IMR-90 (cell line): Measurements from ENCODE around the gene TENT4B. TPM values are rescaled to one million over a fixed set of nuclear protein-coding genes. Genes with fewer than 3 reads are reported as not detected.
A peak's percentile ranks its signal among the peaks of the same experiment; 100 is the strongest.

Experiments used
- ATAC-seq: fragments of 200-7000 bp; cut with Tn5 transposase; 2 replicates; pipeline ENCODE4 v1.9.1; 2020; ENCODE audit warnings: low read depth, mild to moderate bottlenecking, moderate library complexity
- BruUV-seq: library from RNA; stranded (reverse); fragments of 400-500 nt; replicated peaks from 2 replicates; lab custom pipeline; 2021; lab: Mats Ljungman, UMichigan
- CTCF ChIA-PET: fragments of 300-600 bp; formaldehyde crosslinking; extraction: SDS; loops from one replicate; lab custom pipeline; 2021; ENCODE audit warnings: antibody characterized with exemption; lab: Yijun Ruan, JAX
- POLR2A ChIA-PET: fragments of 300-600 bp; sonication (Branson Sonifier 250); formaldehyde crosslinking; loops from one replicate; lab custom pipeline; 2022; ENCODE audit warnings: antibody characterized with exemption; ENCODE audit not compliant: unreplicated experiment; lab: Charles Lee
- DNase-seq: peaks from one replicate; pipeline ENCODE4 v3.0.0; 2013
- H2AFZ ChIP-seq: replicated peaks from 2 replicates; pipeline ENCODE3; 2013; ENCODE audit warnings: low read length, mild to moderate bottlenecking; ENCODE audit not compliant: poor library complexity
- H2AK5ac ChIP-seq: 2 replicates; pipeline ENCODE4 v1.6.1; 2013; ENCODE audit warnings: low read depth, low read length, inconsistent platforms
- H2AK9ac ChIP-seq: replicated peaks from 2 replicates; pipeline ENCODE3; 2013; ENCODE audit warnings: mild to moderate bottlenecking, low read depth, low read length, moderate library complexity; ENCODE audit not compliant: poor library complexity
- H2BK120ac ChIP-seq: 2 replicates; pipeline ENCODE4 v1.6.1; 2013; ENCODE audit warnings: low read depth, low read length, inconsistent platforms
- H2BK15ac ChIP-seq: 3 replicates; pipeline ENCODE4 v1.6.1; 2013; ENCODE audit warnings: low read depth, low read length, inconsistent platforms
- H2BK20ac ChIP-seq: 2 replicates; pipeline ENCODE4 v1.6.1; 2013; ENCODE audit warnings: low read depth, mild to moderate bottlenecking, inconsistent platforms, low read length, moderate library complexity
- H2BK5ac ChIP-seq: 2 replicates; pipeline ENCODE4 v1.6.1; 2013; ENCODE audit warnings: mild to moderate bottlenecking, low read depth, low read length, inconsistent platforms; ENCODE audit not compliant: poor library complexity, severe bottlenecking
- H3K14ac ChIP-seq: replicated peaks from 2 replicates; pipeline ENCODE4 v1.6.1; 2013; ENCODE audit warnings: low read depth, low read length, inconsistent platforms
- H3K18ac ChIP-seq: 2 replicates; pipeline ENCODE4 v1.6.1; 2013; ENCODE audit warnings: low read depth, low read length, control low read depth
- H3K23ac ChIP-seq: 2 replicates; pipeline ENCODE4 v1.6.1; 2013; ENCODE audit warnings: low read depth, low read length, inconsistent platforms
- H3K27ac ChIP-seq: 2 replicates; pipeline ENCODE4 v1.5.1; 2013; ENCODE audit warnings: mild to moderate bottlenecking, control low read depth, low read length; ENCODE audit not compliant: insufficient read depth
- H3K27me3 ChIP-seq: 2 replicates; pipeline ENCODE4 v1.6.1; 2013; ENCODE audit warnings: low read length; ENCODE audit not compliant: control insufficient read depth, insufficient read depth
- H3K36me3 ChIP-seq: 2 replicates; pipeline ENCODE4 v1.6.1; 2013; ENCODE audit warnings: low read length, mixed read lengths; ENCODE audit not compliant: control insufficient read depth, insufficient read depth
- H3K4ac ChIP-seq: 2 replicates; pipeline ENCODE4 v1.6.1; 2013; ENCODE audit warnings: low read depth, low read length, inconsistent platforms
- H3K4me1 ChIP-seq: 2 replicates; pipeline ENCODE4 v1.6.1; 2013; ENCODE audit warnings: low read length, mixed read lengths; ENCODE audit not compliant: control insufficient read depth, insufficient read depth
- H3K4me2 ChIP-seq: 2 replicates; pipeline ENCODE4 v1.6.1; 2013; ENCODE audit warnings: low read depth, mild to moderate bottlenecking, control low read depth, low read length, moderate library complexity
- H3K4me3 ChIP-seq: 2 replicates; pipeline ENCODE4 v1.5.1; 2013; ENCODE audit warnings: low read depth, mild to moderate bottlenecking, control low read depth, low read length, moderate library complexity; ENCODE audit not compliant: insufficient read depth
- H3K56ac ChIP-seq: 2 replicates; pipeline ENCODE4 v1.6.1; 2013; ENCODE audit warnings: low read length, inconsistent platforms; ENCODE audit not compliant: insufficient read depth; ENCODE audit errors: extremely low read depth
- H3K79me1 ChIP-seq, 2 experiments: 2 replicates each; pipeline ENCODE4 v1.6.1; 2013; ENCODE audit warnings: low read length in 2 of 2, inconsistent platforms in 1 of 2, low read depth in 1 of 2
- H3K9ac ChIP-seq: 2 replicates; pipeline ENCODE4 v1.6.1; 2013; ENCODE audit warnings: low read depth, low read length, control low read depth
- H3K9me1 ChIP-seq: 2 replicates; pipeline ENCODE4 v1.6.1; 2013; ENCODE audit warnings: low read length, inconsistent platforms; ENCODE audit not compliant: insufficient read depth
- H3K9me3 ChIP-seq: 2 replicates; pipeline ENCODE4 v1.6.1; 2013; ENCODE audit warnings: low read length; ENCODE audit not compliant: control insufficient read depth, insufficient read depth
- H4K20me1 ChIP-seq: 2 replicates; pipeline ENCODE4 v1.6.1; 2013; ENCODE audit warnings: low read length, inconsistent platforms; ENCODE audit not compliant: insufficient read depth
- H4K5ac ChIP-seq: 2 replicates; pipeline ENCODE4 v1.6.1; 2013; ENCODE audit warnings: mild to moderate bottlenecking, low read depth, low read length, control low read depth
- H4K8ac ChIP-seq, 2 experiments: 2 replicates each; pipeline ENCODE4 v1.6.1; 2013; ENCODE audit warnings: low read depth in 2 of 2, low read length in 2 of 2, control low read depth in 1 of 2, inconsistent platforms in 1 of 2
- H4K91ac ChIP-seq: 2 replicates; pipeline ENCODE4 v1.6.1; 2013; ENCODE audit warnings: low read depth, low read length, inconsistent platforms; ENCODE audit not compliant: insufficient read depth
- CEBPB ChIP-seq: IDR thresholded peaks from 2 replicates; pipeline ENCODE4 v1.6.1; 2012; ENCODE audit warnings: low read depth, low read length, improper control_type of control experiment
- MAZ ChIP-seq: IDR thresholded peaks from 2 replicates; pipeline ENCODE4 v1.6.1; 2012; ENCODE audit warnings: low read depth, mild to moderate bottlenecking, low read length, improper control_type of control experiment, moderate library complexity, borderline replicate concordance
- NFE2L2 ChIP-seq: fragments of 150-350 bp; IDR thresholded peaks from 2 replicates; pipeline ENCODE4 v1.6.1; 2016; ENCODE audit warnings: low read depth, mild to moderate bottlenecking, low read length
- POLR2A ChIP-seq: IDR thresholded peaks from 2 replicates; pipeline ENCODE4 v1.6.1; 2012; ENCODE audit warnings: mild to moderate bottlenecking, low read depth, low read length
- RAD21 ChIP-seq: IDR thresholded peaks from 2 replicates; pipeline ENCODE4 v1.6.1; 2012; ENCODE audit warnings: low read length, improper control_type of control experiment
- RCOR1 ChIP-seq: IDR thresholded peaks from 2 replicates; pipeline ENCODE4 v1.6.1; 2012; ENCODE audit warnings: mild to moderate bottlenecking, low read length, improper control_type of control experiment; ENCODE audit not compliant: insufficient replicate concordance
- SMC3 ChIP-seq: fragments of 150-350 bp; IDR thresholded peaks from 2 replicates; pipeline ENCODE4 v1.6.1; 2016; ENCODE audit warnings: low read depth, mild to moderate bottlenecking, antibody characterized with exemption, low read length, moderate library complexity
- WGBS, 2 experiments: methylation state at CpG; one replicate each; pipeline versions ENCODE4 v1.1.5 to v1.1.7; 2013; ENCODE audit warnings: missing lambda C conversion rate in 2 of 2; ENCODE audit not compliant: insufficient read length in 1 of 2; ENCODE audit errors: extremely low coverage in 2 of 2; 5-methylcytosine and 5-hydroxymethylcytosine counted together
- dilution Hi-C: fragments of 300-500 bp; cut with HindIII; formaldehyde crosslinking; loops from one replicate; pipeline ENCODE4 v1.14.3; 2018; ENCODE audit warnings: low sequenced_read_pairs; ENCODE audit not compliant: unreplicated experiment
- in situ Hi-C: fragments of 300-500 bp; cut with MboI; formaldehyde crosslinking; loops from 3 replicates; pipeline ENCODE4 v1.14.3; 2019; ENCODE audit warnings: low sequenced_read_pairs, inconsistent platforms, mixed read lengths
- intact Hi-C: fragments of 100-400 bp; cut with micrococcal nuclease; formaldehyde crosslinking; loops from 2 replicates; pipeline ENCODE4 v1.10.0; 2022
- polyA plus RNA-seq, 3 experiments: library from polyadenylated mRNA; depleted of rRNA; stranded (reverse); fragments of >200 nt; gene quantifications; 2 replicates each; pipeline ENCODE4 v1.2.3, GENCODE V29; 2012; ENCODE audit warnings: low replicate concordance in 1 of 3
- total RNA-seq: library from RNA; depleted of rRNA; stranded (reverse); fragments of >200 nt; gene quantifications from 2 replicates; pipeline ENCODE4 v1.2.3, GENCODE V29; 2012
- TF ChIP-seq, protein P1 (sequence below): fragments of 150-350 bp; IDR thresholded peaks from 2 replicates; pipeline ENCODE4 v1.6.1; 2017; ENCODE audit warnings: mild to moderate bottlenecking, antibody characterized with exemption, low read length, low read depth

Gene TENT4B
- total and polyA plus RNA-seq, 2 of the 4 experiments (the other 2 are of a cell fraction) = 4.1 to 7.0 TPM

DNA sequence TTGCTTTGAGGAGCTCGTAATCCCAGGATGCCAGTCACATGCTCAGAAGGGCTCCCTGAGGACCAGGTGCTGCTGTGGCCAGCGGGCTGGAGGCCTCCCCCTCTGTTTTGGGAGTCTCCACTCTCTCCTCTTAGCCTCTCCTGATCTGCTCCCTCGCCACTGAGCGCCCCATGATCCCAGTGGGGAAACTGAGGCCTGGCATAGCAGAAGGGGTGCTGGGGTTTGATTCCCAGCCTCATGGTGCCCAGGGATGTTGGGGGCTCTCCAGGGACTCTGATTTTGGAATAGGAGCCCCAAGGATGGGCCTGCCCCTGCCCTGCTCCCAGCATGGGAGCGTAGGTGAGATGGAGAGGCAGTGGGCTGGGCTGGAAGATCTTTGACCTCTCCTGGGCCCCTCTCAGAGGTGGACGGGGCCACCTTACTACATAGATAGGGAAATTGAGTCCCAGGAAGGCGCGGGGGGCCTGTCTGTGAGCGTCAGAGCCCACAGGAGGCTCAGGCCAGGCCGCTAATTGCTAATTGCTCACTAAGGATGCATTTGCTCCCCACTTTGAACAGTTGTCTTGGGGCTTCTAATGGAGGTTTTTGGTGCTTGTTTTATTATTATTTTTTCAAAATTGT lies 112.7 kb downstream of the TENT4B start:
- H4K91ac ChIP-seq = peak overlapping the region; percentile 75
- CTCF ChIA-PET = no interaction called here
- POLR2A ChIA-PET = interaction anchor here (0.6 kb wide), 1 partner anchor 11 kb away, joined by 3 read pairs; no protein-coding TSS in a partner anchor
- H3K14ac ChIP-seq = peak overlapping the region; percentile 88; the same call in 1 of the 2 replicates
- WGBS, 2 experiments = no CpG with 5 or more reads among the region's 10 CpGs
- H3K23ac ChIP-seq = no peak overlapping the region; the same call in 1 of the 2 replicates
- H2BK20ac ChIP-seq = peak overlapping the region; percentile 74
- in situ Hi-C loops = no loop called here
- H3K27me3 ChIP-seq = peaks cover 4% of the 10 kb centered on the region
- peak overlapping the region; percentile 81 for H2BK120ac ChIP-seq
- peak overlapping the region; percentile 87 for H2AFZ ChIP-seq
- no peaks in the 10 kb centered on the region for H4K20me1 ChIP-seq
- H3K36me3 ChIP-seq = peaks cover under 1% of the 10 kb centered on the region; the same call in 1 of the 2 replicates
- peaks cover 16 to 37% of the 10 kb centered on the region in 2 experiments; a peak in 3 of 4 replicates for H3K79me1 ChIP-seq
- H3K56ac ChIP-seq = no peak overlapping the region
- peak overlapping the region; percentile 75 for H2AK9ac ChIP-seq
- peaks cover 19% of the 10 kb centered on the region for H3K4me1 ChIP-seq
- dilution Hi-C loops = no loop called here
- peak overlapping the region; percentile 51 for H2AK5ac ChIP-seq
- H2BK5ac ChIP-seq = peak overlapping the region; percentile 30
- 0 out of 2 replicates have a peak overlapping the region, but pooled peaks have one; percentile 7 for H3K4me2 ChIP-seq
- intact Hi-C loops = loop anchor here (5.0 kb wide), 1 partner anchor 36 kb away; no protein-coding TSS in a partner anchor
- H3K18ac ChIP-seq = peak overlapping the region; percentile 18
- peak overlapping the region; percentile 18 for H3K9ac ChIP-seq
- ATAC-seq (no peak), DNase-seq (no peak)
- no TSS peak for BruUV-seq
- H2BK15ac ChIP-seq = peak overlapping the region; percentile 42; the same call in 1 of the 3 replicates
- no peaks in the 10 kb centered on the region for H3K9me3 ChIP-seq
- peak overlapping the region; percentile 42 to 64; a peak in 3 of 4 replicates for H4K8ac ChIP-seq
- H4K5ac ChIP-seq = peak overlapping the region; percentile 55
- peak overlapping the region; percentile 61 for H3K4ac ChIP-seq
- peaks cover 13% of the 10 kb centered on the region; the same call in 1 of the 2 replicates for H3K9me1 ChIP-seq
- no peak overlapping the region for H3K4me3 ChIP-seq
- TF ChIP-seq MAZ (no peak), NFE2L2 (no peak), SMC3 (no peak), RCOR1 (no peak), POLR2A (no peak), CEBPB (no peak), RAD21 (no peak)
- TF ChIP-seq, protein P1, sequence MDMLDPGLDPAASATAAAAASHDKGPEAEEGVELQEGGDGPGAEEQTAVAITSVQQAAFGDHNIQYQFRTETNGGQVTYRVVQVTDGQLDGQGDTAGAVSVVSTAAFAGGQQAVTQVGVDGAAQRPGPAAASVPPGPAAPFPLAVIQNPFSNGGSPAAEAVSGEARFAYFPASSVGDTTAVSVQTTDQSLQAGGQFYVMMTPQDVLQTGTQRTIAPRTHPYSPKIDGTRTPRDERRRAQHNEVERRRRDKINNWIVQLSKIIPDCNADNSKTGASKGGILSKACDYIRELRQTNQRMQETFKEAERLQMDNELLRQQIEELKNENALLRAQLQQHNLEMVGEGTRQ = no peak
- H3K27ac ChIP-seq = 0 out of 2 replicates have a peak overlapping the region, but pooled peaks have one; percentile 8
